ENCODE data around the gene ELP2.

The ELP2 gene

GRCh38 chr18:36126668-36127067 lies 3.0 kb upstream of the ELP2 start:
- no peak for DNase-seq (ENCODE audit: low read depth)

- no peak for DNase-seq (ENCODE audit: low read depth)
Observed at GRCh38 chr18:36127836-36128529, 1.7 kb upstream of the ELP2 start.

DNA sequence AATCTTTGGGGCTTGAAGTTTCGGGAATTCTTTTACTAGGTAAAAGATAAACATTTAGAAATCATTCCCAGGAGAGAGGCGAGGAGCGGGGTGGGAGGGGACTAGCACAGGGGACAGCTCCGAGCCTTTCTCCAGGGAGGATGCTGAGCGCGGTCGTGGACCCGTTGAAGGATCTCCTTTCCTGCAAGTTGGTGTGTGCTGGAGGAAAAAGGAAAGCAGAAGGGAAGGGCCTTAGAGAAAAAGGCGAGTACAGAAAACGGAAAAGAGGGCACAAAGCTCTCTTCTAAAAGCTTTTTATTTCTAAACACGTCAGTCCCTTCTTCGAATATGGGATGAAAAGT lies 1.2 kb upstream of the ELP2 start:
- DNase-seq (ENCODE audit: low read depth), result no peak

GRCh38 chr18:36128907-36129299 lies 796 bp upstream of the ELP2 start:
- DNase-seq (ENCODE audit: low read depth), result no peak

DNA sequence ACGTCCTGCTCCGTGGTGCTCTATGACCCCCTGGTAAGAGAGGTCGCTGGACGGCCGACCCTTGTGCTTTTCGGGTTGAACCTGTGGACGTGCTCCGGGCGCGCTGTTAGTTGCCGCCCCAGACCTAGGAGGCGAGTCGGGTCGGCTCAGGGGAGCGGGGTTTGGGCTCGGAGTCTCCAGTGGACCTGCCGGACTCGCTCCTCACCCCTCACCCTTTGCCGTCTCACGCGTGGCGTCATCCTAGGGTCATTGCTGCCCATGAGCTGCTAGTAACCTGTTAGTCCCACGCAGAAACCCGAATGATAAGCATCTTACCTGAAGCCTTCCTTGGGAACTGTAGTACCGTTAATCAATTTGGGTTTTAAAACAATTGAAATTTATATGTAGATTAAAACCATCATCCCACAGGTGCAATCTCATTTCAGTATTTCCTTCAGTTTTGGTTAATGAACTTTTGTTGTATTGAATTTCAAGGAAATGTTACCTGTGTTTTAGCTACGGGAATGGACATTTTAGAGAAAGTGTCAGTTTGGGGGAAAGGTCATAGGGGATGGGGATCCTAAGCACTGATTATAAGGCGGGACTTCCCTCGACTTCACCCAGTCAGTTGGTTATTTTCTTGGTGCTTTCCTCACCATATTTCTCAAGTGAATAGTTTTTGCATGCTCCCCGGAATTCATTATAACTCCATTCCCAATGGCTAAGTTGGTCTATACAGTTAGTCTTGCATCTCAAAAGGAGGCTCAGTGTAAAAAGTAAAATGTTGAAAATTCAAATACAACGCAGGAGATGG lies 536 bp downstream of the ELP2 start:
- DNase-seq (ENCODE audit: low read depth), result no peak

- no peak for DNase-seq (ENCODE audit: low read depth)
Observed at GRCh38 chr18:36130883-36131653, 1.4 kb downstream of the ELP2 start.

DNA sequence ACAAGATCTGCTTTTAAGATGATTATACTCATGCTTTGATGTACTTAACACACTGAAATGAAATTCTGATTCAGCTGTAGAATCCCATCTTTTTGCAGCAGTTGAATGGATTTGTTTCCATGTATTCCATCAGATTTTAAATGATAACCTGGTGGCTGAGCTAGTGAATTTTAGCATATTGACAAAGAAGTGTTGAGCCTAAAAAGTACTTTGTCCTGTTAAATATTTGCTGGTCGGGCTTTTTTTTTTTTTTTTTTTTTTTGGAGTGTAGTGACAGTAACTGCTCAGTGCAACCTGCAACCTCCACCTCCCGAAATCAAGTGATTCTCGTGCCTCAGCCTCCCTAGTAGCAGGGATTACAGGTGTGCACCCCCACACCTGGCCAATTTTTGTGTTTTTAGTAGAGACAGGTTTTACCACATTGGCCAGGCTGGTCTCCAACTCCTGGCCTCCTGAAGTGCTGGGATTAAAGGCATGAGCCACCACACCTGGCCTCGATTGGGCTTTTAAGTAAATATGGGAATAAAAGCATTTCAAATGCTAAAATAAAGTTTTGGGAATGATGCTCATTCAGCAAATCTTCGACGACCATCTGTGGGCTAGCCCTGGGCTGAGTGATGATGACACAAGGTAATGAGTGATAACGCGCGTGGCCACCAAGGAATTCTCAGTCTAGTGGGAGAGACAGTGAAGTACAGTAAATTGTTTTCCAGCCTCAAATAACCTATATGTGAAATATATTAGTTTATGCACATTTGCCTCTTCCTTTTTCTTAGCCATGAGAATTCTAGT lies 2.2 kb downstream of the ELP2 start:
- no peak for DNase-seq (ENCODE audit: low read depth)

DNA sequence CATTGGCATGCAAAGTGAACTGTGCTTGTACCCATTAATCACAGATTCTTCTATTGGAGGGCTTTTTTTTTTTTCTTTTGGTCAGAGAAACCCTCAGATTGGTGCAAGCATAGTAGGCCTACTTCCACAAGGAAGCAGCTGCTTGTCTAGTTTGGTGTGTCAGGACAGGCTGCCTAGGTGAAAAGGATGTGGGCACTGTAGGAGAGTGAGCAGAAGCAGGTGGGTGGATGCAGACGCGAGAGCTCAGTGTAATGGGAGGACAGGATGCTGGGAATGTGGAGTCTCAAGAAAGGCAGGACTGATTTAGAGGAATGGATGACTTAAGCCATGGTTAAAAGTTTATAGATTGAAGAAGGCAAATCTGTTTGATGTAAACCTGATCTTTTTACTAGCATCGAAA lies 3.1 kb downstream of the ELP2 start:
- DNase-seq (ENCODE audit: low read depth), result no peak

DNA sequence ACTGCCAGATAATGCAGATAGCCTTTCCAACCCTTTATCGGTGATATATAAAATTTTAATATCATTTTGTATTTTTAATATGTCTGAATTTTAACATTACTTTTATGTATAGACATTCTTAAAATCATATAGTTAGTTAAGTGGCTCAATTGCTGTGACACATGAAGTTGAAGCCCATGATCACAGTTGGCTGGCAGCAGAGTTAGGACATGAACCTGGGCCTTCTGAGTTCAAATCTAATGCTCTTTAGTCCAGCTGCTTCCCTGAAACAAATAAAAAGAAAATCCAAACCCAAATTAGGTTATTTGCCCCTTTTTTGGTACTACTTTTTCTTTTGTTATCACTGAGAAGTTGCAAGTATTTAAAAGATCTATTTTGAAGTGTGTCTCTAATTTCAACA lies 5.6 kb downstream of the ELP2 start:
- DNase-seq (ENCODE audit: low read depth), result no peak

DNA sequence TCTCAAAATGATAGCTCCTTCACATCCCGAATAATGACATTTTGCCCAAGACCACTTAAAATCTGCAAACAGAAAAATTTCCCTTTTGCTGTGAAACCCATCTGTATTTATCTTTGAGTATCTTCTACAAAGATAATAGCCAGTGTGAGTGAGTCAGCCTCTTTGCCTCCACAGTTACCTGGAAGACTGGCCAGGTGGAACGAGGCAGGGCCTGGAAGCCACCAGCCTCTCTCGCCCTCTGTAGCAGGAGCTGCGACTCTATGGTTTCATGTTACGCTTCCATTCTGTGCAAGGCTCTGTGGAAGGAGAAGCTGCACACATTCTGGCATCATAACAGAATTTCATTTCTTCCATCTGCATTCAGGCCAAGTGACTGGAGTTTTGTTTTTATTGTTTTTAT lies 9.5 kb downstream of the ELP2 start:
- DNase-seq (ENCODE audit: low read depth), result no peak

DNA sequence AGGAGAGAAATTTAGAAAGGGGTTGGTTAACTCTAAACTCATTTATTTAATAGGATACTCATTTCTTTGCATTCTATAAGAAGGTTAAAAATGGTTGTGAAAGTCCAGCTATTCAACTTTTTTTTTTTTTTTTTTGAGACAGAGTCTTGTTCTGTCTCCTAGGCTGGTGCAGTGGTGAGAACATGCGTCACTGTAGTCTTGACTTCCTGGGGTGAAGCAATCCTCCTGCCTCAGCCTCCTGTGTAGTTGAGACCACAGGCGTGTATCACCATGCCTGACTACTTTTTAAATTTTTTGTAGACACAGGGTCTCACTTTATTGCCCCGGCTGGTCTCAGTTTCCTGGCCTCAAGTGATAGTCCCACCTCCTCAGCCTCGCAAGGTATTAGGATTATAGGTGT lies 11.9 kb downstream of the ELP2 start:
- no peak for DNase-seq (ENCODE audit: low read depth)

GRCh38 chr18:36142751-36143150 lies 13.1 kb downstream of the ELP2 start:
- DNase-seq (ENCODE audit: low read depth), result no peak

GRCh38 chr18:36143391-36143790 lies 13.7 kb downstream of the ELP2 start:
- no peak for DNase-seq (ENCODE audit: low read depth)

DNA sequence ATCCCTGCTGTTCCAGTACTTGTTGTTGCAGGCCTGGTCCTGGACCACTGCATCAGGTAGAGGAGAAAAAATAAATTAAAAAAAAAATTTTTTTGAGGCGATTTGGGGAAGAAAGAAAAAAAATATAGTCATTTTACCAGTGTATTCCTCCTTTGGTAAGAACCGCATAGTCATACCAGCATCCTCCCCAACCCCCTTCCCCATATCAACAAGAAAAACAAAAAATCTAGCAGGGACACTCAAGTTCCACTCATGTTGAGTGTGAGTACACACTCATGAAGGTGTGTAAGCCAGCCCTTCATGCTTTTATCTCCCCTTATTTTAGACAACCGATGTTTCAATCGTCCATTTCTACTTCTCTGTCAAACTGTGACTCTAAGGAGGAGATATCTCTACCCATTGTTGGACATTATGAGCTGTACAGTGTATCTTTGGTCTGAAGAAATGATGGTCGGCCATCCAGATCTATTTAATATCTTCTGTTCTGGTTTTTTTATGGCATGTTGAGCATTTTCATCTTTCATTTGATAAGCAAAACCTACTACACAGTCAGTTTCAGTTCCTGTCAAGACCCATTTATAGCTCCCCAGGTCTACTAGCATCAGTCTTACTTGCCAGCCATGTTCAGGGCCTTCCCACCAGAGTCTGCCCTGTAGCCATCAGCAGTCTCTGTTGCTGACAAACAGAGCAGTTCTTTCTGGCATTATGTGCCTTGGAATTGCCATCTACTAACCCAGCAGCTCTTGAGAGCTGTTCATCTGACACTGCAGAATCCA lies 20.0 kb downstream of the ELP2 start:
- no peak for DNase-seq (ENCODE audit: low read depth)

DNA sequence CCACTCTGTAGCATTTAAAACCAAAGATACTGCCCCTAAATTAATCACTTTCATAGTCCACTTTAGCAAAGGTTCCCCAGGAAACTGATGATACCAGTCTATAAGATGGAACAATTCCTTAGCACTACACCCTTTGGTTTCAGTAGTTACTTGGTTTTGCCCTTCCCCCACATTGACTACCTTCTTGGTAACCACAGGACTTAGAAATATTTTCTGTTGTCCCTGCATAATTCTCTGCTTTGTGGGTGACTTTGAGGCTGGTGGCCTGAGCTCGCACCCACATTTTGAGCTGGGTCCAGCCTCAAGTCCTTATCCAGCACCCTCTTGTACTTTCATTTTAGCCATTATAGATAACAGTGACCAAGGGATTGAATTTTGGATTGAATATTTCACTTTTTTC lies 23.1 kb downstream of the ELP2 start:
- DNase-seq (ENCODE audit: low read depth), result no peak

- DNase-seq (ENCODE audit: low read depth), result no peak
Observed at GRCh38 chr18:36153203-36153602, 23.5 kb downstream of the ELP2 start.

DNA sequence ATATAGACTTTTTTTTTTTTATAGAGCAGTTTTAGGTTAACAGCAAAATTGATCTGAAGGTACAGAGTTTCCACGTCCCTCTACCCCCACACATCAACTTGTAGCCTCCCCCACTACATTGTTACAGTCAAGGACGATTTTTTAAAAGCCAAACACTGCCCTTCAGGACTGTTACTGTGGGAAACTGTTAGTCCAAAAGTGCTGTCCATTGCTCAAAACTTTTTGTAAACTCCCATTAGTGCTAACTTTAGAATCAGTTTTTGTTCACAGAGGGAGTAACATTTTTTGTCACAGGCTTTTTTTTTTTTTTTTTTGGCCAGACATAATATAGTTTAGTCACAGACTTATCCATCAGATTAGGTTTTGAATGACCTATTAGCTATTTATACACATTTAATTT lies 24.1 kb downstream of the ELP2 start:
- DNase-seq (ENCODE audit: low read depth), result no peak

- no peak for DNase-seq (ENCODE audit: low read depth)
Observed at GRCh38 chr18:36155851-36156757, 26.4 kb downstream of the ELP2 start.

DNA sequence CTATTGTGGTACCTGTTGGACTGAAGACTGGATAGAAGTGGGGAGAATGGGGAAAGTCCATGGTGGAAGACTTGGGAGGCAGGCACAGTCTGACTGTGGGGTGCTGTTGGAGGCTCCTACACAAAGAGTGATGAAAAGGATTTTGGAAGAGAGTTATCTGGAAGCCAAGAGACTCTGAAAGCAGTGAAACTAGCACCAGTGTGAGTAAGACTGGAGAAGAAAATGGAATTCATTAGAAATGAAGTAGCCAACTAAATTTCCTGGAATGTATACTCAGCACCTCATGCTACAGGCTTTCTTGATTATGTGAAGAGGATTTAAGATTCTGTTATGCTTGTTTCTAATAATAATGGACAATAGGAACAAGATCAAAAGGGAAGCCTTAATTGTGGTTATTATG lies 27.7 kb downstream of the ELP2 start:
- DNase-seq (ENCODE audit: low read depth), result no peak

GRCh38 chr18:36158266-36158867 lies 28.7 kb downstream of the ELP2 start:
- no peak for DNase-seq (ENCODE audit: low read depth)
